VCaP (cell line): ENCODE results near the gene CSTF2.
A peak's percentile ranks its signal among the peaks of the same experiment; 100 is the strongest.

Source experiments
- H3K27ac ChIP-seq: fragments of 450-650 bp; 2 replicates; pipeline ENCODE4 v1.5.1; 2017
- CTCF ChIP-seq: fragments of 450-650 bp; conservative IDR thresholded peaks from 2 replicates; pipeline ENCODE4 v1.5.1; 2017; ENCODE audit warnings: mild to moderate bottlenecking, moderate library complexity

The CSTF2 gene

GRCh38 chrX:100874325-100874724, 54.1 kb downstream of the CSTF2 start, which contains the start of gene NOX1:
NOX1 (minus strand) TSS chrX:100874359; CDS start chrX:100874139, 220 bp downstream.
- no peak for TF ChIP-seq CTCF

GRCh38 chrX:100880368-100880767, 60.2 kb downstream of the CSTF2 start:
- no peak overlapping the region for H3K27ac ChIP-seq
- TF ChIP-seq CTCF: no peak

More at GRCh38 chrX:100874325-100874724, 54.1 kb downstream of the CSTF2 start, which contains the start of gene NOX1:
- peak within 1 kb of the TSS; percentile 45 for H3K27ac ChIP-seq

- TF ChIP-seq CTCF: no peak
- peak overlapping the region; percentile 52 for H3K27ac ChIP-seq
Observed at GRCh38 chrX:100883654-100884053, 63.5 kb downstream of the CSTF2 start.
